Suppressor macrophage treated with lipopolysaccharide for 4 hours (primary cell): ENCODE results near the gene FBLN2.
"Not testable (repeated sequence)": the region's sequence is repeated elsewhere in the genome, so short reads cannot be mapped to it uniquely, and the experiment has no call there.

Source experiments
- DNase-seq: peaks from one replicate; pipeline ENCODE4 v3.0.0-alpha.2; 2020

The FBLN2 gene

GRCh38 chr3:13514639-13515435 is 34.1 kb upstream of the FBLN2 start:
- no peak for DNase-seq

DNA sequence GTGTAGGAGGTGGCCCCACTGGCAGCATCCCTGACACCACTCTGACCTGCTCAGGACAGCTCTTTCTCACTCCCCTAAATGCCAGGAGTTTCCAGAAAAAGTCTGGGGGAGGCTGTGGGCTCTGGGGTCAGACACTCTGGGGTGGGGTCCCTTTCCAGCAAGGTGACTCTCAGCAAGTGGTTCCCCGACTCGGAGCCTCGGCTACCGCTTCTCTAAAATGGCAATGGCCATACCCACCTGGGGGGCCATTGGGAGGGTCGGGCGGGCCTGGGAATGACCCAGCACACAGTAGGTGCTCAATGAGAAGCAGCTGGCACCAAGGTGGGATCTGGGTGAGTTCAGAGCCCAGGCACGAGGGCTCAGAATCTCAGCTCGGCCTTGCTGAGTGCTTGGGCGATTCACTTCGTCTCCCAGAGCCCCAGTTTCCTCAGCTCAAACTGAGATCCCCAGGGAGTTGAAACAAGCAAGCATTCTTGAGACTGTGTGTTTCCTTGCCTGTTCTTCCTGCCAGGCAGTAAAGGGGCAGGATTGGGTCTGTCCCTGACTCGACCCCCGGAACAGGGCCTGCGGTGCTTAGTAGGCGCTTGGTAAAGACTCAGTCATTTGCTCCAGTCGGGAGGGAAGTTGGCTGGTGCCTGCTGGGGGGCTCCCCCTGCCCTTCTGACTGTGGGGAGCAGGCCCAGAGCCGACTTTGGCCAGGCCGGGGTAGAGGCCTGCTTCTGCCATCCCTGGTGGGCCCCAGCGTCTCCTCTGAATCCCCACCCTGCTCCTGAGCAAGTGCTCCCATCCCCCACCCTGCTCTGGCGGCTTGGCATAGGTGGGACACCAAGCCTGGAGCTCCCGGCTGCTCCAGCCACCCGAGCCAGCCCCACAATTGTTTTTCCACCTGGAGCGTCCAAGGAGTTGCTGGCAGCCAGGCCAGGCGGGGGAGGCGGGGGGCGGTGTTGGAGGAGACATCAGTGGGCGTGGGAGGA is 32.9 kb upstream of the FBLN2 start:
- DNase-seq, result no peak

GRCh38 chr3:13516760-13517135 is 32.2 kb upstream of the FBLN2 start:
- no peak for DNase-seq

DNA sequence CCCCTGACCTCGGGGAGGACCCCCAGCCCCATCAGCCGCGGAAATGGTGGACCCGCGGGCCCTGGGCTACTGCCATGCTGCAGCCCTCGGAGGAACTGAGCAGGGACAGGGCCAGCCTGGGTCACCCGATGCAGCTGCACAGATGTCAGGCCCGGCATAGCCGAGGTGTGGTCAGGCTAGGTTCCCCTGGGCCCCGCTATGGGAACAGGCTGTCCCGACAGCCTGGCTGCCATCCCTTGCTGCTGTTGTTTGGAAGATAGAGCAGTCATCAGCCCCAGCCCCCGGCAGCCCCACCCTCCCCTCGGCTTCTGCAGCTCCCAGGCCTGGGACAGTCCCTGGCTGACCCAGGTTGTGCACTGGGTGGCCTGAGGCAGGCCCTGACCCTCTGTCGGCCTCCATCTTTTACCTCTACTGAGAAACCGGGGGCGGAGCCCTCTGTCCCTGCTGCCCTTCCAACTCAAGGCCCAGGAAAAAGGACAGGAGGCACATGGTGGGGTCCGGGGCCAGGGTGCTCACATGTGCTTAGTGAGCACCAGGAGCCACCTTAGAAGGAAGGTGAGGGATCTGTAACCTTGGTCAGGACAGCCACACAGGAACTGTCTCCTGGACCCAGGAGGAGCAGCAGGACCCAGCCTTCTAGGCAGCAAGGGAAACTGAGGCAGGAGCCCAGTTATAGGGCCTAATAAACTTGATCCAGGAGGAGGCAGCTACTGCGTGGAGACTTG is 31.5 kb upstream of the FBLN2 start:
- DNase-seq, result no peak

- DNase-seq, result no peak
These were observed 30.4 kb upstream of the FBLN2 start for GRCh38 chr3:13518516-13518953.

GRCh38 chr3:13519006-13519791 is 29.7 kb upstream of the FBLN2 start:
- no peak for DNase-seq

DNA sequence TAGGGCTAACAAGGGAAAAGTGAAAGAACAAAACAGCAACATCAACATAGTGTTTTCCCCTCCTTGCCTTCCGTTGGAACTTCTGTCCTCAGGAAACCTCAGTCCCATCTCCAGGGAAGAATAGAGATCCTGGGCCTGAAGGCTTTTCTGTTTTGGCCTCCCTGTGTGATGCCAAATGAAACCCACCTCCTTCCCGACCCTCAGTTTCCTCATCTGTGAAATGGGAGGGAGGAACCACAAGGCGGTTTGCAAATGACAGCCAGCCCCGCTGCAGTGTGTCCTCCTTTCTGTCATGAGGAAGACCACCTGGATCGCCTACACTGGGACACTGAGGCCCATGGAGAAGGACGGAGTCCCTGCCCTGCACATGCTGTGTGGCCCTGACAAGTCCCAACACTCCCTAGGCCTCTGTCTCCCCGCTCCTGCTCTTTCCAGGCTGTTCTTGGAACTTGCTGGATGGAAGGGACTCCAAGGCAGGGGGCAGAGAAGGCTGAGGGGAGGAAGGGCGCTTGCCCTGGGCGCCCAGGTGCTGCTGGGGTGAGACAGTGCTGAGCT is 28.5 kb upstream of the FBLN2 start:
- no peak for DNase-seq

GRCh38 chr3:13521309-13521708 is 27.6 kb upstream of the FBLN2 start:
- DNase-seq, result no peak

GRCh38 chr3:13521749-13522148 is 27.2 kb upstream of the FBLN2 start:
- DNase-seq, result not testable (repeated sequence)

- DNase-seq, result no peak
These were observed 26.7 kb upstream of the FBLN2 start for GRCh38 chr3:13522236-13522635.

GRCh38 chr3:13524979-13525669 is 23.8 kb upstream of the FBLN2 start:
- DNase-seq, result no peak

DNA sequence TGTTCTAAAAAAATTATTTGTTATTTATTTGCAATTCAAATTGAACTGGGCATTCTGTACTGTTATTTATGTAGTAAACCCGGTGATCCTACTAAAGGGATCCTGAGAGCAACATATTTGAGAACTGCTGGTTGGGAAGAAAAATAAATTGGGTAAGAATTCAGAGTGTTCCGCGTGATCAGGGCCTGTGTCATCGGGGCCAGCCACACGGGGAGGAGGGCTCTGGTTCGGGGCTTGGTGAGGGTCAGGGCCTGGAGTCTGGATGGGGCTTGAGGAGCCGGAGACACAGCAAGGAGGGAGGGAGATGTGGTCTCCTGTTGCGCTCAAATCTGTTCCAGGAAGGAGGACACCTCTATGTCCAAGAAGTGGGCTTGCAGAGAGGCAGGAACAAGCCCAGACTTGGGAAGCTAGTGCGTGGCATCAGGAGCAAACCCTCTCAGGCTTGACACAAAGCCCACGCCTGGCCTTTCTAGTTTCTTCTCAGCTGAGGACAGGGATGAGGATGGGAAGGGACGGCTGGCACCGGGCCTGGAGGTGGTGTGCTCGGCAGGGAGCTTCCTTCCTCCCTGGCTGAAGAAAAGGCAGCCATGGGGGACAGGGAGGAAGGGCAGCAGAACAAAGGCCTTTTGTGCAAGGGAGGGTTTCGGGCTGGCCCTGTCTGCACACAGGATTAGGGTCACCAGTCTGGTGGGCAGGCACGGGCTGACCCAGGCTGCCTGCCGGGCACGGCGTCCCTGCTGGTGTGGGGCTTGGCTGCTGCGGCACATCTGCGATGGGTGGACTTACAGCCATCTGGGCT is 22.9 kb upstream of the FBLN2 start:
- no peak for DNase-seq

DNA sequence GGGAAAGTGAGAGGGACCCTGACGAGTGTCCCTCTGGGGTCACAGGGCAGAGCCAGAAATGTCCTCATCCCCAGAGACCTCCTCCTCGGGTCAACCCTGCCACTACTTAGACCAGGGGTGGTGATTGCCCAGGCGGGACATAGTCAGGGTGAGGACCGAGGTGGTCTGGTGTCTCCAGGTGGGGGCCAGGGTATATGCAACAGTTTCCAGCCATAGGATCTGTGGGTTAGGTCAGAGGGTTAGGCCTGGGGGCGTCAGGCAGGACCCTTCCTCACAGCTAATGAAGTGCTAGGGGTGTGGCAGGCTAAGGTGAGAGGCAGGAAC is 22.3 kb upstream of the FBLN2 start:
- no peak for DNase-seq

GRCh38 chr3:13528217-13528867 is 20.6 kb upstream of the FBLN2 start:
- DNase-seq, result no peak

GRCh38 chr3:13529196-13530112 is 19.5 kb upstream of the FBLN2 start:
- no peak for DNase-seq

DNA sequence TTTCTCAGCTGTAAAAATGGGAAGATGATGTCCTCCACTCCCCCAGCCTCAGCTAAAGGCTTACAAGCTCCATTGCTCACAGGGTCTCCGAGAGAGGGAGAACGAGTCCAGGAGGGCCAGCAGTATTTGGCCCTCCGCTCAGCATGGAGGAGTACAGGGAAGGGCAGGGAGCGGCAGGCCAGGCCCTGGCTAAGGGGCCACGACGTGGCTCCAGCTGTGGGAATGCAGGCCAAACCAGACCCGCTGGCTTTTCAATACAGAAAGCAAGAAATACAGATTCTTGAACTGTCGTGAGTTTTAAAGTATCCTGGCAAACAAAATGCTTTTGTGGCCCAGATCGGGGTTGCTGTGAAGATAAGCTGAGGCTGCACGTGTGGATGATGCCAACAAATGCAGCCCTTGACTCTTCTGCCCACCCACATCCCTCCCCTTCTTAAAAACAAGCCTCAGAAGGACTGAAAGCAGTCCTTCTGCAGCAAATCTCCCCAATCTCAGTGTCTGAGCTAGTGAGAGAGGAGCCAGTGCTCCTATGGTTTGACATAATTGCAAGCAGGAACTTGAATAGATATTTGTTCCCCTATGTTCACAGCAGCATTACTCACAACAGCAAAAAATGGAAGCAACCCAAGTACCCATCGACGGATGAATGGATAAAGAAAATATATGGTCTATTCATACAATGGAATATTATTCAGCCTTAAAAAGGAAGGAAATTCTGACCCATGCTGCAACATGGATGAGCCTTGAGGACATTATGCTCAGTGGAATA is 18.5 kb upstream of the FBLN2 start:
- DNase-seq, result no peak

- no peak for DNase-seq
These were observed 16.8 kb upstream of the FBLN2 start for GRCh38 chr3:13532085-13532484.

DNA sequence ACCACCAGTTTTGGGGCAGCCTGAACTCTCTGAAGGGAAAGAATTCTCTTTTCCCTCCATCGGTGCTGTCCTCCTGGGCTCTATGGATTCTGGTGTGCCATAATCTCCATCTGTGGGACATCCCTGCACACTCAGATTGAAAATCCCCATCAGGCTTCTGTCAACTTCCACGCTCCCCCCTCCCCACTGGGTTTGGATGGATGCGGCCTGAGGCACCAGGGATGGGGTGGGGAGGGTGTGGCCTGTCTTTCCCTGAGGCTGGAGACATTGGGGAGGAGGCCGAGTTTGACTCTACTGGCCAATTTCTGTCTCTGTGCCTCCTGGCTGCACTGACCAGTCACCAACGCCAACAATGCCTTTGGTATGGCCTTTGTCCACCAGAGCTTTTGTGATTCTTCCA is 16.3 kb upstream of the FBLN2 start:
- DNase-seq, result no peak
